ENCODE results near the gene CIC. TPM values are rescaled to one million over a fixed set of nuclear protein-coding genes. Genes with fewer than 3 reads are reported as not detected.

The CIC gene
- total and polyA plus RNA-seq, 10 of the 15 experiments (the other 5 are each of a cell fraction or from before 2014, with no cell fraction given): 0.18 to 50.6 (median 7.1) TPM

DNA sequence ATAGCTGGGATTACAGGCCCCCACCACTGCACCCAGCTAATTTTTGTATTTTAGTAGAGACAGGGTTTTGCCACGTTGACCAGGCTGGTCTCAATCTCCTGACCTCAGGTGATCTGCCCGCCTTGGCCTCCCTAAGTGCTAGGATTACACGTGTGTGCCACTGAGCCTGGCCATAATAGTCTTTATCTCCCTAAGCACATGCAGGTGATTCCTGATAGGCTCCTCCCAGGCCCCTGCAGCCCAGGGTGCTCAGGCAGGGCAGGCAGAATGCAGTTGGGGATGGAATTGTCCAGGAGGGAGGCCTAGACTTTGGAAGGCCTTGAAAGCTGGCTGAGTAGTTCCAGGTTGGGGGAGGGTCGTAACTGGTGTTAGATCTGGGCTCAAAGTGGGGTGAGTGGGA is 40.4 kb upstream of the CIC start:
- Histone ChIP-seq H3K9me3 (replicated peaks; ENCODE audit: control insufficient read depth, insufficient read depth, low read length) (no peaks in the 10 kb centered on the region), H3K27me3 (replicated peaks in 1 of 2; ENCODE audit: control insufficient read depth in 2 of 2, insufficient read depth in 2 of 2, low read length in 1 of 2) (no peaks in the 10 kb centered on the region), H3K4me3 (no peak overlapping the region), H3K36me3 (ENCODE audit: control insufficient read depth in 2 of 2, insufficient read depth in 2 of 2, low read length in 1 of 2) (peaks cover 30 to 40% of the 10 kb centered on the region in 2 experiments), H3K27ac (ENCODE audit: control insufficient read depth, insufficient read depth) (no peak overlapping the region), H4K20me1 (ENCODE audit: control insufficient read depth, insufficient read depth) (no peaks in the 10 kb centered on the region; the same call in none of the 2 replicates), H3K79me2 (ENCODE audit: control insufficient read depth, insufficient read depth, low read length) (no peaks in the 10 kb centered on the region; the same call in none of the 2 replicates), H3K9ac (ENCODE audit: control insufficient read depth, insufficient read depth, low read length) (no peak overlapping the region), H2AFZ (ENCODE audit: control insufficient read depth, low read depth, low read length) (no peak overlapping the region), H3K4me1 (ENCODE audit: control insufficient read depth, insufficient read depth, low read length) (no peaks in the 10 kb centered on the region), H3K4me2 (ENCODE audit: control insufficient read depth, insufficient read depth) (no peak overlapping the region)
- RAD21 ChIA-PET (ENCODE audit: unreplicated experiment): no interaction called here
- in situ Hi-C loops (cut with MboI): no loop called here
- no peak for DNase-seq (ENCODE audit: low read depth, low spot score)
- BruUV-seq (replicated peaks): no TSS peak
- CTCF ChIA-PET: interaction anchor here (0.6 kb wide), 2 partner anchors 61 to 121 kb away, joined by 3 to 4 read pairs; no protein-coding TSS in a partner anchor
- intact Hi-C loops (cut with micrococcal nuclease; ENCODE audit: unreplicated experiment): no loop called here
- WGBS (ENCODE audit: insufficient coverage, insufficient replicate concordance, low lambda C conversion rate, missing lambda C conversion rate): 82% methylated on average over 4 of the region's 4 CpGs
- FAIRE-seq: no peak
- POLR2A ChIA-PET: interaction anchor here (1.2 kb wide), 2 partner anchors 15 to 16 kb away, joined by 3 read pairs; no protein-coding TSS in a partner anchor
- SMC1A ChIA-PET (ENCODE audit: uncharacterized antibody, unreplicated experiment): interaction anchor here (1.0 to 1.1 kb wide), 2 partner anchors 43 to 68 kb away, joined by 3 to 4 read pairs; no protein-coding TSS in a partner anchor
- no peak for ATAC-seq
- no peak for TF ChIP-seq IRF3 (IDR thresholded peaks at IDR 0.05)
- TF ChIP-seq, protein P1, sequence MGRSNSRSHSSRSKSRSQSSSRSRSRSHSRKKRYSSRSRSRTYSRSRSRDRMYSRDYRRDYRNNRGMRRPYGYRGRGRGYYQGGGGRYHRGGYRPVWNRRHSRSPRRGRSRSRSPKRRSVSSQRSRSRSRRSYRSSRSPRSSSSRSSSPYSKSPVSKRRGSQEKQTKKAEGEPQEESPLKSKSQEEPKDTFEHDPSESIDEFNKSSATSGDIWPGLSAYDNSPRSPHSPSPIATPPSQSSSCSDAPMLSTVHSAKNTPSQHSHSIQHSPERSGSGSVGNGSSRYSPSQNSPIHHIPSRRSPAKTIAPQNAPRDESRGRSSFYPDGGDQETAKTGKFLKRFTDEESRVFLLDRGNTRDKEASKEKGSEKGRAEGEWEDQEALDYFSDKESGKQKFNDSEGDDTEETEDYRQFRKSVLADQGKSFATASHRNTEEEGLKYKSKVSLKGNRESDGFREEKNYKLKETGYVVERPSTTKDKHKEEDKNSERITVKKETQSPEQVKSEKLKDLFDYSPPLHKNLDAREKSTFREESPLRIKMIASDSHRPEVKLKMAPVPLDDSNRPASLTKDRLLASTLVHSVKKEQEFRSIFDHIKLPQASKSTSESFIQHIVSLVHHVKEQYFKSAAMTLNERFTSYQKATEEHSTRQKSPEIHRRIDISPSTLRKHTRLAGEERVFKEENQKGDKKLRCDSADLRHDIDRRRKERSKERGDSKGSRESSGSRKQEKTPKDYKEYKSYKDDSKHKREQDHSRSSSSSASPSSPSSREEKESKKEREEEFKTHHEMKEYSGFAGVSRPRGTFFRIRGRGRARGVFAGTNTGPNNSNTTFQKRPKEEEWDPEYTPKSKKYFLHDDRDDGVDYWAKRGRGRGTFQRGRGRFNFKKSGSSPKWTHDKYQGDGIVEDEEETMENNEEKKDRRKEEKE (IDR thresholded peaks at IDR 0.05): no peak
- TF ChIP-seq TARDBP (IDR thresholded peaks at IDR 0.05; ENCODE audit: borderline replicate concordance): no peak
- TF ChIP-seq BACH1 (IDR thresholded peaks at IDR 0.05; ENCODE audit: borderline replicate concordance): no peak
- no peak for TF ChIP-seq CHD2 (IDR thresholded peaks at IDR 0.05; ENCODE audit: borderline replicate concordance, low read depth, low read length)
- TF ChIP-seq MXI1 (IDR thresholded peaks at IDR 0.05; ENCODE audit: low read depth, low read length): no peak
- TF ChIP-seq MEF2A (IDR thresholded peaks at IDR 0.05; ENCODE audit: insufficient read depth, low read depth, low read length): no peak
- TF ChIP-seq ETV6 (conservative IDR thresholded peaks at IDR 0.05 in 1 of 2, IDR thresholded peaks at IDR 0.05 in 1 of 2; ENCODE audit: borderline replicate concordance in 1 of 2, low read depth in 1 of 2): no peak
- TF ChIP-seq, protein P2, sequence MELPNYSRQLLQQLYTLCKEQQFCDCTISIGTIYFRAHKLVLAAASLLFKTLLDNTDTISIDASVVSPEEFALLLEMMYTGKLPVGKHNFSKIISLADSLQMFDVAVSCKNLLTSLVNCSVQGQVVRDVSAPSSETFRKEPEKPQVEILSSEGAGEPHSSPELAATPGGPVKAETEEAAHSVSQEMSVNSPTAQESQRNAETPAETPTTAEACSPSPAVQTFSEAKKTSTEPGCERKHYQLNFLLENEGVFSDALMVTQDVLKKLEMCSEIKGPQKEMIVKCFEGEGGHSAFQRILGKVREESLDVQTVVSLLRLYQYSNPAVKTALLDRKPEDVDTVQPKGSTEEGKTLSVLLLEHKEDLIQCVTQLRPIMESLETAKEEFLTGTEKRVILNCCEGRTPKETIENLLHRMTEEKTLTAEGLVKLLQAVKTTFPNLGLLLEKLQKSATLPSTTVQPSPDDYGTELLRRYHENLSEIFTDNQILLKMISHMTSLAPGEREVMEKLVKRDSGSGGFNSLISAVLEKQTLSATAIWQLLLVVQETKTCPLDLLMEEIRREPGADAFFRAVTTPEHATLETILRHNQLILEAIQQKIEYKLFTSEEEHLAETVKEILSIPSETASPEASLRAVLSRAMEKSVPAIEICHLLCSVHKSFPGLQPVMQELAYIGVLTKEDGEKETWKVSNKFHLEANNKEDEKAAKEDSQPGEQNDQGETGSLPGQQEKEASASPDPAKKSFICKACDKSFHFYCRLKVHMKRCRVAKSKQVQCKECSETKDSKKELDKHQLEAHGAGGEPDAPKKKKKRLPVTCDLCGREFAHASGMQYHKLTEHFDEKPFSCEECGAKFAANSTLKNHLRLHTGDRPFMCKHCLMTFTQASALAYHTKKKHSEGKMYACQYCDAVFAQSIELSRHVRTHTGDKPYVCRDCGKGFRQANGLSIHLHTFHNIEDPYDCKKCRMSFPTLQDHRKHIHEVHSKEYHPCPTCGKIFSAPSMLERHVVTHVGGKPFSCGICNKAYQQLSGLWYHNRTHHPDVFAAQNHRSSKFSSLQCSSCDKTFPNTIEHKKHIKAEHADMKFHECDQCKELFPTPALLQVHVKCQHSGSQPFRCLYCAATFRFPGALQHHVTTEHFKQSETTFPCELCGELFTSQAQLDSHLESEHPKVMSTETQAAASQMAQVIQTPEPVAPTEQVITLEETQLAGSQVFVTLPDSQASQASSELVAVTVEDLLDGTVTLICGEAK (IDR thresholded peaks at IDR 0.05; ENCODE audit: borderline replicate concordance): no peak
- TF ChIP-seq, protein P3, sequence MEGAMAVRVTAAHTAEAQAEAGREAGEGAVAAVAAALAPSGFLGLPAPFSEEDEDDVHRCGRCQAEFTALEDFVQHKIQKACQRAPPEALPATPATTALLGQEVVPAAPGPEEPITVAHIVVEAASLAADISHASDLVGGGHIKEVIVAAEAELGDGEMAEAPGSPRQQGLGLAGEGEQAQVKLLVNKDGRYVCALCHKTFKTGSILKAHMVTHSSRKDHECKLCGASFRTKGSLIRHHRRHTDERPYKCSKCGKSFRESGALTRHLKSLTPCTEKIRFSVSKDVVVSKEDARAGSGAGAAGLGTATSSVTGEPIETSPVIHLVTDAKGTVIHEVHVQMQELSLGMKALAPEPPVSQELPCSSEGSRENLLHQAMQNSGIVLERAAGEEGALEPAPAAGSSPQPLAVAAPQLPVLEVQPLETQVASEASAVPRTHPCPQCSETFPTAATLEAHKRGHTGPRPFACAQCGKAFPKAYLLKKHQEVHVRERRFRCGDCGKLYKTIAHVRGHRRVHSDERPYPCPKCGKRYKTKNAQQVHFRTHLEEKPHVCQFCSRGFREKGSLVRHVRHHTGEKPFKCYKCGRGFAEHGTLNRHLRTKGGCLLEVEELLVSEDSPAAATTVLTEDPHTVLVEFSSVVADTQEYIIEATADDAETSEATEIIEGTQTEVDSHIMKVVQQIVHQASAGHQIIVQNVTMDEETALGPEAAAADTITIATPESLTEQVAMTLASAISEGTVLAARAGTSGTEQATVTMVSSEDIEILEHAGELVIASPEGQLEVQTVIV (IDR thresholded peaks at IDR 0.05; ENCODE audit: borderline replicate concordance, partially characterized antibody): no peak
- no peak for TF ChIP-seq SPI1 (IDR thresholded peaks at IDR 0.05; ENCODE audit: borderline replicate concordance, insufficient read depth, low read depth, low read length)
- TF ChIP-seq GABPA (IDR thresholded peaks at IDR 0.05; ENCODE audit: low read depth): no peak
- TF ChIP-seq ZZZ3 (IDR thresholded peaks at IDR 0.05; ENCODE audit: control insufficient read depth, insufficient read length, low read depth): no peak

Data from GM12878 (cell line).